ENCODE results near the gene TRPT1. TPM values are rescaled to one million over a fixed set of nuclear protein-coding genes. Genes with fewer than 3 reads are reported as not detected.

The TRPT1 gene
- total and polyA plus RNA-seq, 2 of the 4 experiments (the other 2 are of a cell fraction): 63.2 to 81.9 TPM

DNA sequence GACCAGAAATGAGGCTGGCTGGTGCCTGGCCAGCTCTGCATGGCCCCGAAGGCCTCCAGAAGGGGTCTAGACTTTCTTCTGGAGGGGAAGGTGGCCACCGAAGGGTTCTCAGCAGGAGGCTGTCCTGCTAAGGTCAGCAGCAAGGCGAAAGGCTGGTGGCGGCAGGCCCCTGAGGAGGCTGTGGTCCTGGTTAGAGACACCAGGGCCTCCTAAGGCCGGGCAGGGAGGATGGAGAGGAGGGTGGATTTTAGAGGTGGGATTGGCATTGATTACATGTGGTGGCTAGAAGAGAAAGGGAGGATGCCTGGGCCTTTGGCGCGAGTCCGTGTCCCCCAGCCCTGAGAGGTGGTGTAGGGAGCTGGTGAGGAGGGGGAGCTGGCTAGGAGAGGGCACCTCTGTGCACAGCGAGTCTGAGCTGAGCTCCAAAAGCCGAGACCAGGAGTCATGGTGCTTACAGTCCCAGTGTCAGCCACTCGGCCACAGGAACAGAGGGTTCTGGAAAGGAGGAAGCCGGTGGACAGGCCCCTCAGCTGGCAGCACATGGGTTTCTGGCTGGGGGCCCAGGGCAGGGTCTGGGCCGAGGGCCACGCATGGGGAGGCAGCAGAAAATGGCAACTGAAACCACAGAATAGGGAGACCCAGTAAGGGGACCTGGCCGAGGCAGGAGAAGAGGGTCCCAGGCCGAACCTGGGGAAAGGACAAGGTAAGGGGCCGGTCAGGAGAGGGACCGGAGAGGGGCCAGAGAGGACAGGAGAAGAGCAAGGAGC, 17.0 kb downstream of the TRPT1 start:
- H2AK5ac ChIP-seq (ENCODE audit: low read depth, low read length): no peak overlapping the region; the same call in 1 of the 2 replicates
- no peak overlapping the region for H3K56ac ChIP-seq (ENCODE audit: extremely low read depth, insufficient read depth, low read length)
- no peak overlapping the region for H3K9ac ChIP-seq (ENCODE audit: low read depth, low read length)
- 80% methylated on average over 17 of the region's 18 CpGs; no CpG with 5 or more reads in 1 of the 2 experiments for WGBS, 2 experiments (ENCODE audit: extremely low coverage in 2 of 2, insufficient read length in 1 of 2)
- dilution Hi-C loops (cut with HindIII; ENCODE audit: low sequenced_read_pairs, unreplicated experiment): no loop called here
- H4K20me1 ChIP-seq (ENCODE audit: insufficient read depth, low read length): peaks cover 8% of the 10 kb centered on the region; the same call in 1 of the 2 replicates
- no peak overlapping the region for H4K91ac ChIP-seq (ENCODE audit: insufficient read depth, low read depth, low read length)
- H3K9me1 ChIP-seq (ENCODE audit: insufficient read depth, low read length): no peaks in the 10 kb centered on the region; the same call in 1 of the 2 replicates
- no peak overlapping the region for H4K8ac ChIP-seq (ENCODE audit: low read depth in 2 of 2, low read length in 2 of 2)
- H2BK15ac ChIP-seq (ENCODE audit: low read depth, low read length): no peak overlapping the region
- H3K18ac ChIP-seq (ENCODE audit: low read depth, low read length): no peak overlapping the region
- no peaks in the 10 kb centered on the region for H3K9me3 ChIP-seq (ENCODE audit: control insufficient read depth, insufficient read depth, low read length)
- H3K4me2 ChIP-seq (ENCODE audit: low read depth, low read length): no peak overlapping the region
- H3K27ac ChIP-seq (ENCODE audit: insufficient read depth, low read length): no peak overlapping the region
- ATAC-seq (ENCODE audit: low read depth): no peak
- intact Hi-C loops (cut with micrococcal nuclease): loop anchor here (10.0 kb wide), 1 partner anchor 446 kb away; no protein-coding TSS in a partner anchor
- H3K4me1 ChIP-seq (ENCODE audit: control insufficient read depth, insufficient read depth, low read length): peaks cover 10% of the 10 kb centered on the region
- no peak overlapping the region for H2BK20ac ChIP-seq (ENCODE audit: low read depth, low read length)
- H3K27me3 ChIP-seq (ENCODE audit: control insufficient read depth, insufficient read depth, low read length): no peaks in the 10 kb centered on the region
- BruUV-seq (replicated peaks): no TSS peak
- H3K4ac ChIP-seq (ENCODE audit: low read depth, low read length): no peak overlapping the region
- no peak overlapping the region for H3K14ac ChIP-seq (replicated peaks; ENCODE audit: low read depth, low read length)
- in situ Hi-C loops (cut with MboI; ENCODE audit: low sequenced_read_pairs): no loop called here
- H3K79me1 ChIP-seq (ENCODE audit: low read depth in 1 of 2, low read length in 2 of 2): peaks cover 0 to 20% of the 10 kb centered on the region in 2 experiments; a peak in 2 of 4 replicates
- H3K36me3 ChIP-seq (ENCODE audit: control insufficient read depth, insufficient read depth, low read length): peaks cover 20% of the 10 kb centered on the region
- H2BK120ac ChIP-seq (ENCODE audit: low read depth, low read length): no peak overlapping the region
- no peak overlapping the region for H3K23ac ChIP-seq (ENCODE audit: low read depth, low read length)
- peak overlapping the region; percentile 26 for H2AK9ac ChIP-seq (replicated peaks; ENCODE audit: low read depth, low read length, poor library complexity)
- DNase-seq: no peak
- ChIA-PET CTCF (no interaction called here), POLR2A (ENCODE audit: unreplicated experiment) (no interaction called here)
- no peak overlapping the region for H4K5ac ChIP-seq (ENCODE audit: low read depth, low read length)
- H2BK5ac ChIP-seq (ENCODE audit: low read depth, low read length, poor library complexity, severe bottlenecking): no peak overlapping the region
- no peak overlapping the region for H3K4me3 ChIP-seq (ENCODE audit: insufficient read depth, low read depth, low read length)
- H2AFZ ChIP-seq (replicated peaks; ENCODE audit: low read length, poor library complexity): no peak overlapping the region
- TF ChIP-seq POLR2A (IDR thresholded peaks at IDR 0.05; ENCODE audit: low read depth, low read length): no peak
- no peak for TF ChIP-seq RCOR1 (IDR thresholded peaks at IDR 0.05; ENCODE audit: insufficient replicate concordance, low read length)
- no peak for TF ChIP-seq MXI1 (IDR thresholded peaks at IDR 0.05; ENCODE audit: borderline replicate concordance, low read depth, low read length)
- no peak for TF ChIP-seq RFX5 (IDR thresholded peaks at IDR 0.05; ENCODE audit: low read depth, low read length)
- no peak for TF ChIP-seq NFE2L2 (IDR thresholded peaks at IDR 0.05; ENCODE audit: low read depth, low read length)
- no peak for TF ChIP-seq MAZ (IDR thresholded peaks at IDR 0.05; ENCODE audit: borderline replicate concordance, low read depth, low read length)
- TF ChIP-seq USF2 (IDR thresholded peaks at IDR 0.05; ENCODE audit: low read depth, low read length): no peak
- no peak for TF ChIP-seq CEBPB (IDR thresholded peaks at IDR 0.05; ENCODE audit: low read depth, low read length)
- TF ChIP-seq CHD1 (IDR thresholded peaks at IDR 0.05; ENCODE audit: low read depth, low read length): no peak
- no peak for TF ChIP-seq MAFK (IDR thresholded peaks at IDR 0.05; ENCODE audit: low read depth, low read length)
- TF ChIP-seq, protein P1, sequence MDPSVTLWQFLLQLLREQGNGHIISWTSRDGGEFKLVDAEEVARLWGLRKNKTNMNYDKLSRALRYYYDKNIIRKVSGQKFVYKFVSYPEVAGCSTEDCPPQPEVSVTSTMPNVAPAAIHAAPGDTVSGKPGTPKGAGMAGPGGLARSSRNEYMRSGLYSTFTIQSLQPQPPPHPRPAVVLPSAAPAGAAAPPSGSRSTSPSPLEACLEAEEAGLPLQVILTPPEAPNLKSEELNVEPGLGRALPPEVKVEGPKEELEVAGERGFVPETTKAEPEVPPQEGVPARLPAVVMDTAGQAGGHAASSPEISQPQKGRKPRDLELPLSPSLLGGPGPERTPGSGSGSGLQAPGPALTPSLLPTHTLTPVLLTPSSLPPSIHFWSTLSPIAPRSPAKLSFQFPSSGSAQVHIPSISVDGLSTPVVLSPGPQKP (IDR thresholded peaks at IDR 0.05; ENCODE audit: borderline replicate concordance, low read depth, low read length): no peak
- TF ChIP-seq RAD21 (IDR thresholded peaks at IDR 0.05; ENCODE audit: low read length): no peak
- TF ChIP-seq, protein P2, sequence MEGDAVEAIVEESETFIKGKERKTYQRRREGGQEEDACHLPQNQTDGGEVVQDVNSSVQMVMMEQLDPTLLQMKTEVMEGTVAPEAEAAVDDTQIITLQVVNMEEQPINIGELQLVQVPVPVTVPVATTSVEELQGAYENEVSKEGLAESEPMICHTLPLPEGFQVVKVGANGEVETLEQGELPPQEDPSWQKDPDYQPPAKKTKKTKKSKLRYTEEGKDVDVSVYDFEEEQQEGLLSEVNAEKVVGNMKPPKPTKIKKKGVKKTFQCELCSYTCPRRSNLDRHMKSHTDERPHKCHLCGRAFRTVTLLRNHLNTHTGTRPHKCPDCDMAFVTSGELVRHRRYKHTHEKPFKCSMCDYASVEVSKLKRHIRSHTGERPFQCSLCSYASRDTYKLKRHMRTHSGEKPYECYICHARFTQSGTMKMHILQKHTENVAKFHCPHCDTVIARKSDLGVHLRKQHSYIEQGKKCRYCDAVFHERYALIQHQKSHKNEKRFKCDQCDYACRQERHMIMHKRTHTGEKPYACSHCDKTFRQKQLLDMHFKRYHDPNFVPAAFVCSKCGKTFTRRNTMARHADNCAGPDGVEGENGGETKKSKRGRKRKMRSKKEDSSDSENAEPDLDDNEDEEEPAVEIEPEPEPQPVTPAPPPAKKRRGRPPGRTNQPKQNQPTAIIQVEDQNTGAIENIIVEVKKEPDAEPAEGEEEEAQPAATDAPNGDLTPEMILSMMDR (conservative IDR thresholded peaks at IDR 0.05; ENCODE audit: low read depth, low read length): no peak
- TF ChIP-seq SMC3 (IDR thresholded peaks at IDR 0.05; ENCODE audit: low read depth, low read length): no peak
- no peak for TF ChIP-seq BHLHE40 (IDR thresholded peaks at IDR 0.05; ENCODE audit: low read depth, low read length)

All from IMR-90 (cell line).